GM18519 (cell line): ENCODE data around the gene RIC1.
A peak's percentile ranks its signal among the peaks of the same experiment; 100 is the strongest.
"Not testable (repeated sequence)": the region's sequence is repeated elsewhere in the genome, so short reads cannot be mapped to it uniquely, and the experiment has no call there.

Source experiments
- ATAC-seq: cut with Tn5 transposase; IDR thresholded peaks from one replicate; pipeline ENCODE4 v1.9.1; 2021; ENCODE audit warnings: mild to moderate bottlenecking, moderate library complexity; ENCODE audit not compliant: unreplicated experiment, low FRiP score

RIC1 gene

DNA sequence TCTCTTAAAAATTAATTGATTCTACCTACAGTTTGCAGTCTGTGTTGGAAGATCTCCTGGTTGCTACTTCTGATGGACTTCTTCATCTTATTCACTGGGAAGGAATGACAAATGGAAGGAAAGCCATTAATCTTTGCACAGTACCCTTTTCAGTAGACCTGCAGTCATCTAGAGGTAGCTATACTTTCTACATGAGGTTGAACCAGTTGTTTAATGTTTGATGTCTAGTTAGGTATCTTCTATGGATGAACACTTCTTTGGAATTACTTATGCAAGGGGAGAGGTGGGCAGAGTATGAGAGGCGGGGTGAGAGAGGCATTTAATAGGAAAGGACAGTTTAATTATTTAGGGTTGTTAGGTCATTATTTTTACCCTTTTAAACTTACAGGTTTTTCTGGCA is 91.2 kb downstream of the RIC1 start:
- ATAC-seq = no peak

DNA sequence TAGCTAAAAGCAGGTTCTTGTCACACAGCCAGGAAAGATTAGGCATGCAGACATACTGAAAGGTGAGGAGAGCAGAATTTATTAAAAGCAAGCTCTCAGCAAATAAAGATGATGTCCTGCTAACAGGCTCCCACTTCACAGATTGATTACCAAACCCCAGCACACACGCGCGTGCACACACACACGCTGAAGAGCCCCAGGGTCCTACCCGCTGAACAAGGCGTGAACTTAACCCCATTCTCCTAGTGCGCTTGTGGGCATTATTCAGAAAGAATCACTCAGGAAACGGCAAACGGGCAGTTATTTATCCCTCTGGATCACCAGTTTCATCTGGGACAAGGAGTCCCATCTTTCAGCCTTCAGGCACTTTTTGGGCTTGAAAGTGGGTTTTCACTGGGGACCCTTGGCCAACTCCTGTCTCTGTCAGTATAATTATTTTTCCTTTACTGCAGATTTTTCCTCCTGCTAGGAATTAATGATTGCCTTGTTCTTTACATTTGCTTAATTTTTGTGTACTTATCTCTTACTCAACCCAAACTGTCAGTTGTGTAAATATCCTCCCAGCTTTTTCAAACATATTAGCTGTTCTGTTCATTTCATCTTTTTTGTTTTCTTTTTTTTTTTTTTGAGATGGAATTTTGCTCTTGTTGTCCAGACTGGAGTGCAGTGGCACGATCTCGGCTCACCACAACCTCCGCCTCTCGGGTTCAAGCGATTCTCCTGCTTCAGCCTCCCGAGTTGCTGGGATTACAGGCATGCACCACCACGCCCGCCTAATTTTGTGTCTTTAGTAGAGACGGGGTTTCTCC is 92.6 kb downstream of the RIC1 start:
- ATAC-seq = no peak

- not testable (repeated sequence) for ATAC-seq
Observed at GRCh38 chr9:5722679-5723078, 93.8 kb downstream of the RIC1 start.

DNA sequence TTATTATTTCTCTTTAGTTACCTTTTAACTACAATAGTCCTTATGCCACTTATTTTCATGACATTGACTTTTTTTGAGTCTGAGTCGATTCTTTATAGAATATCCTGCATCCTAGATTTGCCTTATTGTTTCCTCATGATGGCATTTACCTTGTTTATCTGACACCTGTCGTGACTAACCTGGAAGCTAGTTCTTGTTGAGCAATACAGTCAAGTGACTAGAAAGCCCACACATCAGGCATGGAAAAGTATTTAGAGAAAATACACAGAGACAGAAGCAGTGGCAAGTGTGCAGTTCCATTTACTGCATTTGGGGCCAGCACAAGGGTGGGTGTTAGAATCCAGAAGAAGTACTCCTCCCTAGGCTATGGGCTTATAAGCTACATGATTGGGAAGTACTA is 106.2 kb downstream of the RIC1 start:
- no peak for ATAC-seq

- ATAC-seq = no peak
Observed at GRCh38 chr9:5736563-5737346, 107.8 kb downstream of the RIC1 start.

DNA sequence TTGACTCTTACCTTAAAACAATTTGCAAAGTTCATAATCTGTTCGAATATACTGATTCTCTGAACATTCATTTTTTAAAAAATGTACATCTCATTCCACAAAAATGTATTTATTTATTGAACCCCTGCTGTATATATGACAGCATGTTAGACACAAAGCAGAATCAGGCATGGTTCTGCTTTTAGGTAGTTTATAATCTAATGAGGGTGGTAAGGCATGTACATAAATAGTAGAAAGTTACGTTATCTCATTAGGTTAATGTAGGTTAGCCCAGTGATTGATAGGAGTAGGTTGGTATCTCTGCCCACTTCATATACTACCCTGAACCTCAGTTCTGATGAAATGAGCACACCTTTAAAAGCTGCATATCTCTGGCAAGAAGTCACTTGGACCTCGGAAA is 114.2 kb downstream of the RIC1 start:
- no peak for ATAC-seq

DNA sequence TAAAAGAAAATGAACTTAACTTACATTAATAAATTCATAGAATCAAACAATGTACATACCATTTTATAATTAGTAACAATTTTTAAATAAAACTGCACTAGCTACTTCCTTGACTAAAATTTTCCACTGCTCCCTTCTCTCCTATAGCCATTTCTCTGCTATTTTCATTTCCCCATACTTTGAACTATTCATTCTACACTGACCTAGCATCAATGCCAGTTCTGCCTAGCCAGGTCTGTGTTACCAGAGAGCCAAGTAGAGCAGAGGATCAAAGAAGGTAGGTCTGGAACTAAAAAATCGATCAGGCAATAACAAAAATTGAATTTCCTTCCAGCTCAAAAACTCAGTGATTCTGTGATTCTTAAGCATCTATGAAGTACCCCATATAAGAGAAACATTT is 119.5 kb downstream of the RIC1 start:
- no peak for ATAC-seq

DNA sequence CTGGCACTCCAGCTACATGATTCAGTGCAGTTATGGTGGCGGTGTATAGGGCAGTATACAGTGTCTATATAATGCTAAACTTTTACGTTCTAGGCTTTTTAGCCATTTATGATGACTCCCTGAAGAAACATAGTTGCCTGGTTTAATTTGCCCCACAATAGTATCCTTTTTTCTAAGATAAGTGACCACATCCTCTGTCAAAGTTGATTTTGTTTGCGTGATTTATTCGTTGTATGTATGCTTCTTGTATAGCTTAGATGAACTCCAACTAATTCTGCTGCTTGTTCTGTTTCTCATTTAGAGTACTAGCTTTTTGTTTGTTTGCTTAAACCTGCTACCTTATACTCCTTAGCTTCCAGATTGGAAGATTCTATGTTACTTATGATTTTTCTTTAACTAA is 120.4 kb downstream of the RIC1 start:
- ATAC-seq = no peak

DNA sequence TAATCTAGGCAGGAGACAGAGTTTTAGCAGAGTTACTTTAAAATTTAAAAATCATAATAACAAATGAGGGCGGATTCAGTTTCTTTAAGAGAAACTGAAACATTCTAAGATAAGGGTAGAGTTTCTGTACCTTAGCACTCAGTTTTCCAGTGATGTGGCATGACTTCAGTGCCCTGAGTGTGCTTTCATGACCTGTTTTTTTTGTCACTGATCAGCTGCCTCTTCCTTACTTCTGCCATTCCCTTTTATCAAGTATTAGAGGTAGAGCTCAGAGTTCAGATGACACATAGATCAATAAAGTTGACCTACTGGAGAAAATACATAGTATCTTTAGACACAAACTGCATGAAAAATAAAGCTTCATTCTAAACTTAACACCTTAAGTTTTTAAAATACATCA is 121.7 kb downstream of the RIC1 start:
- no peak for ATAC-seq

DNA sequence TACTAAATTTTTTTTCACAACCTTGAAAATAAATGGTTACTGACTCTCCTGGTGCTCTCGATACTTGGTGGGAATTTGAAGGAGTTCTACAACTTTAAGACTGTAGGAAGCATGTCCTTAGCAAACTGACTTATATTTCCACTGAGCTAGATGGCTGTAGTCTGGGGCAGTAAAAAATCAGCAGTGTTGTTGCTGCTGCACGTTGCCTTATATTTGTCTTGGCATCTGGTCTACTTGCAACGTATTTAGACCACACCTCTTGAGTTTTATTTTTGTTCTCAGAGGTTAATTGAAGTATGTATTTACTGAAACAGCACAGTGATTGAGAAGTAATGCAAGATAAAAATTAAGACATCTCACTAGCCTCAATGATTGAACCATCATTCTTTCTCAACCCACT is 127.7 kb downstream of the RIC1 start:
- no peak for ATAC-seq

GRCh38 chr9:5760338-5760737 is 131.4 kb downstream of the RIC1 start:
- no peak for ATAC-seq

- ATAC-seq = no peak
Observed at GRCh38 chr9:5762421-5762820, 133.5 kb downstream of the RIC1 start.

DNA sequence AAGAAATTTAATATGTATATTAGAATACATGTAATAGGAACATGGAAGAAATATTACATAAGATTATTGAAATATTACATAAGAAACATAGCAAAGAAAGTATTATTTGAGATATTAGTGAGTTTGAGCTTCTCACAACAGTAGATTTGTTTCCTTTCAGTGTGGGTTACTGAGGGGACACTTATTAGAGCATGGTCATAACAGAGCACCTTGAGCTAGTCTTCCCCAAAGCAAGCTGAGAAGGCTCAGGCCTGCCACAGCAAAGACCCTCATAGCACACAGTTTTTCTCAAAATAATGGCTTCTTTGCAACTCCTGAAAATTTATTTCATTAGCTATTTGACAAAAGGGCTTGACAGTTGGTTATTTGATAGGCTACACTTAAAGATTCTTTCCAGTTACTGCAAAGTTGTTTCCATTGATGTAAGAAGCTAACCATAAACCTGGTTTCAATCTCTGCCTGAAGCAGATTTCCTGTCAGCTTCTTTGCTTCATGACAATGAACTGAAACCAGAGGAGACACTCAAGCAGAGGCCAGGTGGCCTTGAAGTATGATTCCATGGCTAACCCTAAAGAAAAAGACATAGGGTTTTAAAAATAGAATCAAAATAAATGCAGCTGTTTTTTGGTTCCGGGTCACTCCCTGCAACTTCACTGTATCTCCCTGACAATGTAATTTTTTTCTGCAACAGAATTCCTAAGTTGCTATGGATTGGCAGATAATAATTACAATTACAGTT is 135.4 kb downstream of the RIC1 start:
- peak; percentile 81 for ATAC-seq

GRCh38 chr9:5767968-5768932 is 139.3 kb downstream of the RIC1 start:
- ATAC-seq = no peak

DNA sequence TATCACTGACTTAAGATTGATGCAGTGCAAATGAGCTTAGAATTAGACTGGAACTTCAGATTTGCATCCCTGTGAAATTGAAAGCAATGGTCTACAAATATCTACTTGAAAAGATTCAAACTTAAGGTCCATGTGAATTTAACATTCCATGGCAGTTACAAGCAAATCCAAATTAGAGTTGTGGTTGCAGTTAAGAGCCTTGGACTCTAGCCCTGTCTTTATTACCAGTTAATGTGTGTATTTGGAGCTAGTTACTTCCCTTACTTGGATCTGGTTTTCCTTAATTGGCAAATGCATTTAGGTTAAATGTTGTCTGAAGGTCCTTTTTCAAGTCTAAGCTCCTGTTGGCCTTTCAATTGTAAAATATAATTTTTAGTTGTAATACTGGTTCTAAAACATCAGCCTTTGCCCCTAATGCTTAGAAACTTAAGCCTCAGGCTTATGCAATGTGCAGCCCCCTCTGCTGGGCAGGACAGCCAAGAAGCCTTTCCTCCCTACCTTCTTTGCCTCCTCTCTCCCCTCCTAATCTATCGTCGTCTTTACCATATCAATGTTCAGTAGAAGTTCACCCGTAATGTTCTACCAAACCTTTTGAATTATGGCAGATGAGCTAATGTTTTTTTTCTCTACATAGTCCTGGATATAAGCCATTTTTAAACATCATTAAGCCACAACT is 144.6 kb downstream of the RIC1 start:
- no peak for ATAC-seq

DNA sequence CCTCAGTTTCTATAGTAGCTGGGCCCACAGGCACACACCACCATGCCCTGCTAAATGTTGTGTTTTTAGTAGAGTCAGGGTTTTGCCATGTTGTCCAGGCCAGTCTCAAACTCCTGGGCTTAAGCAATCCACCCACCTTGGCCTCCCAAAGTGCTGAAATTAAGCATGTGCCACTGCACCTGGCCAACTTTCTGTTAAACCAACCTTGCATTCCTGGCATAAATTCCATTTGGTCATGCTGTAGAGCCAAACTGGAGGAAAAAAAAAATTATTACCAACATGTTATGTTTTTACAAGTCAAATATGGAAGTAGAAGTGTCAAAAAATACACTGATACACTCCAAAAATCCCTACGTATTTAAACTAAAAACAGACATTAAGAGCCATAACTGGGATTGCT is 149.9 kb downstream of the RIC1 start:
- no peak for ATAC-seq

GRCh38 chr9:5779705-5780218 is 150.9 kb downstream of the RIC1 start:
- not testable (repeated sequence) for ATAC-seq

- ATAC-seq = not testable (repeated sequence)
Observed at GRCh38 chr9:5783420-5783819, 154.5 kb downstream of the RIC1 start.

DNA sequence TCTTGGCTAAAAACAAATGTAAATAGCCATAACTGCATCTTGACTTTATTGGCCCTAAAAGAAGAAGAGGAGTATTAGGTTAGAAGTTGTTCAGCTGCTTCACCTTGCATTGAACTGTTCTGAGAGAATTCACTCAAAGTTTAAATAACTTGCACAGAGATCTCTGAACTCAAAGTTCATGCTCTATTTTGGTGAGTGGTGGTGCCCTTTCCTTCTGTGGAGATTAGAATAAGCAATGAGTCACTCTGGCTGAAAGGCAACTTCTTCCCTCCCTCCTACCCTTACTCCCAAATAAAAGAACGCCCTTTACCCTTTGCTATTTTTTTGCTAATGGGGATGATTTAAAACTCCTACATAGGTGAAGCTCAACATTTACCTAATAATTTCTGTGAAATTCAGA is 155.1 kb downstream of the RIC1 start:
- ATAC-seq = no peak
